ENCODE data around the gene BICRAL. TPM values are rescaled to one million over a fixed set of nuclear protein-coding genes. Genes with fewer than 3 reads are reported as not detected.
"Not testable (repeated sequence)": the region's sequence is repeated elsewhere in the genome, so short reads cannot be mapped to it uniquely, and the experiment has no call there.

Gene BICRAL, protein sequence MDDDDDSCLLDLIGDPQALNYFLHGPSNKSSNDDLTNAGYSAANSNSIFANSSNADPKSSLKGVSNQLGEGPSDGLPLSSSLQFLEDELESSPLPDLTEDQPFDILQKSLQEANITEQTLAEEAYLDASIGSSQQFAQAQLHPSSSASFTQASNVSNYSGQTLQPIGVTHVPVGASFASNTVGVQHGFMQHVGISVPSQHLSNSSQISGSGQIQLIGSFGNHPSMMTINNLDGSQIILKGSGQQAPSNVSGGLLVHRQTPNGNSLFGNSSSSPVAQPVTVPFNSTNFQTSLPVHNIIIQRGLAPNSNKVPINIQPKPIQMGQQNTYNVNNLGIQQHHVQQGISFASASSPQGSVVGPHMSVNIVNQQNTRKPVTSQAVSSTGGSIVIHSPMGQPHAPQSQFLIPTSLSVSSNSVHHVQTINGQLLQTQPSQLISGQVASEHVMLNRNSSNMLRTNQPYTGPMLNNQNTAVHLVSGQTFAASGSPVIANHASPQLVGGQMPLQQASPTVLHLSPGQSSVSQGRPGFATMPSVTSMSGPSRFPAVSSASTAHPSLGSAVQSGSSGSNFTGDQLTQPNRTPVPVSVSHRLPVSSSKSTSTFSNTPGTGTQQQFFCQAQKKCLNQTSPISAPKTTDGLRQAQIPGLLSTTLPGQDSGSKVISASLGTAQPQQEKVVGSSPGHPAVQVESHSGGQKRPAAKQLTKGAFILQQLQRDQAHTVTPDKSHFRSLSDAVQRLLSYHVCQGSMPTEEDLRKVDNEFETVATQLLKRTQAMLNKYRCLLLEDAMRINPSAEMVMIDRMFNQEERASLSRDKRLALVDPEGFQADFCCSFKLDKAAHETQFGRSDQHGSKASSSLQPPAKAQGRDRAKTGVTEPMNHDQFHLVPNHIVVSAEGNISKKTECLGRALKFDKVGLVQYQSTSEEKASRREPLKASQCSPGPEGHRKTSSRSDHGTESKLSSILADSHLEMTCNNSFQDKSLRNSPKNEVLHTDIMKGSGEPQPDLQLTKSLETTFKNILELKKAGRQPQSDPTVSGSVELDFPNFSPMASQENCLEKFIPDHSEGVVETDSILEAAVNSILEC
- total RNA-seq: 5.5 and 6.2 TPM in 2 replicates

DNA sequence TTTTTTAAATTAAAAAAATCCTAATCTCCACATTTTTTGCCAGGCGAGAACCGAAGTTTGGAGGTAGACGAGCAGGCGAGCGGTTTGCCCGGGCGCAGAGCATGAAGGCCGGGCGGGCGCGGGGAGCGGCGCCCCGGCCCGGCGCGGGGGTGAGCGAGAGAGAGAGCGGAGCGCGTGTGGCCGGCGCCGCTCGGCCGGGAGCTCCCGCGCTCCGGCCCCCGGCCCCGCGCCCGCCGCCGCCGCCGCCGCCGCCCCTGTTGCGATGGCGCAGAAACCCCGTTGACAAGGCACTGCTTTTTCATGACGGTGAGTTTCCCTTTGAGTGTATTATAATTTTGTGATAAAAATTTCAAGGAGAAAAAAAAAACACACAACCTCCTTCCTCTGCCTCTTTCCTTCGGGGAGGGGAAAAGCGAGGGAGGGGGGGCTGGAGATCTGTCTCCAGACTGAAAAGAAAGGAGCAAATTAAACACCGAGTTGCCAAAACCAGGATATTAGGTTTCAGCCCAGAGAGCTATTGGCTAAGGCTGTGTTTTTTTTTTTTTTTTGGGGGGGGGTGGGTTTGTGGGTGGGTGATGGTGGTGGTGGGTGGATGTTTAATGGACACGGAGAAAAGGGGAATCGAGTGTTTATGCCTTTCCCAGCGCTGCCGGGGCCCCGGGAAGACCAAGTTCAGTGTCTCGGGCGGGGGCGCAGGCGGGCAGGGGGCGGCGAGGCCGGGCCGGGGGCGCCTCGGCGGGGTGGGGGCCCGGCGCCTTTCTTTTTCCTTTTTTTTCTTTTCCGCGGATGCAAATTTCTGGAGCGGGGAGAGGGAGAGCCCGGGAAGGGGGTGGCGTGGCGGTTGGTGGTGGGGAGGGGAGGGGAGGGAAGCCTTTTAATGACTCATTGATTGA lies at the start of gene BICRAL:
BICRAL (plus strand) TSS at position 257 of the 893 bp plus-strand sequence. CDS start 39,971 bp downstream, outside the sequence.
- no peak for DNase-seq (ENCODE audit: extremely low read depth, low read depth, low spot score)

DNA sequence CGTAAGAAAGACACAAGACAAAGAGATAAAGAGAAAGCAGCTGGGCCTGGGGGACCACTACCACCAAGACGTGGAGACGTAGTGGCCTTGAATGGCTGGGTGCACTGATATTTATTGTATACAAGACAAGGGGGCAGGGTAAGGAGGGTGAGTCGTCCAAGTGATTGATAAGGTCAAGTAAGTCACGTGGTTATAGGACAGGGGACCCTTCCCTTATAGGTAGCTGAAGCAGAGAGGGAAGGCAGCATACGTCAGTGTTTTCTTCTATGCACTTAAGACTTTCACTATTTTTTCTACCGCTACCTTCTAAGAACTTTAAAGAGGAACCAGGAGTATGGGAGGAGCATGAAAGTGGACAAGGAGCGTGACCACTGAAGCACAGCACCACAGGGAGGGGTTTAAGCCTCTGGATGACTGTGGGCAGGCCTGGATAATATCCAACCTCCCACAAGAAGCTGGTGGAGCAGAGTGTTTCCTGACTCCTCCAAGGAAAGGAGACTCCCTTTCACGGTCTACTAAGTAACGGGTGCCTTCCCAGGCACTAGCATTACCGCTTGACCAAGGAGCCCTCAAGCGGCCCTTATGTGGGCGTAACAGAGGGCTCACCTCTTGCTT lies 47.9 kb upstream of the BICRAL start:
- not testable (repeated sequence) for DNase-seq (ENCODE audit: extremely low read depth, low read depth, low spot score)

DNA sequence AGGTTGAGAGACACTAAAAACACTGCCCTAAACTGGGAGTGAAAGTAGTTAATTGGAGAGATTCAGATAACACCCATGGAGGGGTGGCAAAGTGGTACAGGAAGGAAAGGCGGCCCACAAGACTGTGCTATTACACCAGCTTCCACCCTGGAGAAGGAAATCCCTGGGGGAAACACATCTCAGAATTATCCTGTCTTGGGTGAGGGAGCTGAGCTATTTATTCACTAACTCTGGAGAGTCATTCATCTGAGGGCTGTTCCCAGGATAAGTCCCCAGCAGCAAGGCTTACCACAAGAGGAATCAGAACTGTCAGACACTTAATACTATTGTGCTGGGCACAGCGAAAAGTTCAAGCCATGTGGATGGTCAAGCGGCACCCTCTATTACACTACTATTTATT lies 45.9 kb upstream of the BICRAL start:
- no peak for DNase-seq (ENCODE audit: extremely low read depth, low read depth, low spot score)

DNA sequence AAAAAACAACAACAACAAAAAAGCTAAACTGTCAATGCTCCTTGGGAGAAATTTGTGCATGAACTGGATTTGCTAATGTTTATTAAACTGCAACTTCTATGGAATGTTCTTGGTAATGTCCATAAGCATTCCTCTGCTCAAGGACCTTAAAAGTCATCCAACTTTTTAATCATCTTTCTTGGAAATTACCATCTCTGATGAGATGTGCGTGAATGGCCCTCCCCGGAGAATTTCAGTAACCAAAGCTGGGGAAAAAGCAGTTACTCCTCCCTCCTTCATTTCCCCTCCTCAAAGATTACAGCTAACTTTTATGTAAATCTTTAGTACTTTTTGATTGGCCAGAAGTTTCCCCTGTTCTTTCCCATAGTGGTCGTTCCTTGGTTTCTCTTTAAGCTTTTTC lies 41.1 kb upstream of the BICRAL start:
- DNase-seq (ENCODE audit: extremely low read depth, low read depth, low spot score): no peak

DNA sequence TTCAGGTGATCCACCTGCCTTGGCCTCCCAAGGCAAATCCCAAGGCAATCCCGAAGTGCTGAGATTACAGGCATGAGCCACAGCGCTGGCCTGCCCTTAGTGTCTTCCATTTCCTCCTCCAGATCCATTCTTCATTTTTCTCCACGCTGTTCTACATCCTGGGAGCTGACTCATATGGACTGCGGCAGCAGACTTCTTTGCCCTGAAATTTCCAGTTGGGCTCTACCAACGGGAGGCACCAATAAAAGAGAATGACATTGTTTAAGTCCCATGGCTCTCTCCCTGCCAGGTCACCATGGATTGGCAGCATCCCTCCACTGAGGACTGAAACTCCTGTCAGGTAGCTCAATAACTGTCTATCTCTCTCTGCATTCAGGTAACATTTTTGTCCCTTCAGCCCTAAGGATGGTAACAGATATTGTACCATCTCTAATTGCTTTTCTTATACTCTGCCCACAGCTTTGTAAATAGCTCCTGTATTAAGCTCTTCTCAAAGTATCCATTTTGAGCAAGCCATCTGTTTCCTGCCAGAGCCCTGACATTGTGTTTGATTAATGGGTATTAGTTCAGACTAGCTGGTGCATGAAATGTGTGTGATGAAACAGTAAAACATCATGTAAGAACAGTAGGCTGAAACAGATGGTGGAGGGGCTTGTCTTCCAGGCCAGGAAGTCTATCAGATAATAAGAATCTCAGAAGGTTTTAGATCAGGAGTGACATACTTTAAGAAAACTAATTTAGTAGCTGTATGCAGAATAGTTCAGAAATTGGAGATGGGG lies 39.5 kb upstream of the BICRAL start:
- DNase-seq (ENCODE audit: extremely low read depth, low read depth, low spot score): no peak

DNA sequence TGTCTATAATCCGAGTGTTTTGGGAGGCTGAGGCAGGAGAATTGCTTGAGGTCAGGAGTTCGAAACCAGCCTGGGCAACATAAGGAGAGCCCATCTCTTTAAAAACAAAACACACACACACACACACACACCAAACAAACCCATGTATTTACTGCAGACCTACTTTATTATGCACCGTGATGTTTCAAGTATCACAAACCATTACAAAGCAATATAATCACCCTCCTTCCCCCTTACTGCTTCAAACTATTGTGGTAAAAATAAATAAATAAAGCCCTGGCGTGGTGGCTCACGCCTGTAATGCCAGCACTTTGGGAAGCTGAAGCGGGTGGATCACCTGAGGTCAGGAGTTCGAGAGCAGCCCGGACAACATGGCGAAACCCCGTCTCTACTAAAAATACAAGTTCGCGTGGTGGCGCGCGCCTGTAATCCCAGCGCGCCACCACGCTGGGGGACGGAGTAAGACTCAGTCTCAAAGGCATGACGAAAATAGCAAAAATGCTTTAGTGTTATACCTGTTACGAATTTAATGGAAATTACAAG lies 37.4 kb upstream of the BICRAL start:
- DNase-seq (ENCODE audit: extremely low read depth, low read depth, low spot score): no peak

DNA sequence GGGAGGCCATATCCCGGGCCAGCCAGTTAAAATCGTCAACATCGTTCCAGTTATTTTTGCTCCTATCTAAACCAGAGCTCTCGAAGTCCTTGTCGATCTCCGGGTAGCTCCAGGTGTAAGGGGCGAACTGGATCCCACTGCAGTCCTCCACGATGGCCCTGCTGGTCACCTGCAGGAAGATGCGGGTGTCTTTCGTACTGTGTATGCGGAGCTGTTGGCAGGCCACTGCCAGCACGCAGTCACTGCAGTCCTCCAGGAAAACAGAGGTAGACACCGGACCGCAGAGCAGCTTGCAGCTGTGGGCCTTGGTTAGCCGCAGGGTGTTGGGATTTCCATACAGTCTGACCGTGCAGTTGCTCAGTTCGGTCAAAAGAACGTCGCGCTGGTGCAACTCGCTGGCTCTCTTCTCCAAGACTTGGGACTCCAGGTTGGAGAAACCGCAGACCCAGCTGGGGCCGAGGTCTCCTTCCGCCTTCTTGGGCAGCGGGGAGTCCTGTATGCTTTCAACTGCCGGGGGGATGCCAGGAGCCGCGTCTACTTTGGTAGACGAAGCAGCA lies 36.7 kb upstream of the BICRAL start:
- DNase-seq (ENCODE audit: extremely low read depth, low read depth, low spot score): no peak

DNA sequence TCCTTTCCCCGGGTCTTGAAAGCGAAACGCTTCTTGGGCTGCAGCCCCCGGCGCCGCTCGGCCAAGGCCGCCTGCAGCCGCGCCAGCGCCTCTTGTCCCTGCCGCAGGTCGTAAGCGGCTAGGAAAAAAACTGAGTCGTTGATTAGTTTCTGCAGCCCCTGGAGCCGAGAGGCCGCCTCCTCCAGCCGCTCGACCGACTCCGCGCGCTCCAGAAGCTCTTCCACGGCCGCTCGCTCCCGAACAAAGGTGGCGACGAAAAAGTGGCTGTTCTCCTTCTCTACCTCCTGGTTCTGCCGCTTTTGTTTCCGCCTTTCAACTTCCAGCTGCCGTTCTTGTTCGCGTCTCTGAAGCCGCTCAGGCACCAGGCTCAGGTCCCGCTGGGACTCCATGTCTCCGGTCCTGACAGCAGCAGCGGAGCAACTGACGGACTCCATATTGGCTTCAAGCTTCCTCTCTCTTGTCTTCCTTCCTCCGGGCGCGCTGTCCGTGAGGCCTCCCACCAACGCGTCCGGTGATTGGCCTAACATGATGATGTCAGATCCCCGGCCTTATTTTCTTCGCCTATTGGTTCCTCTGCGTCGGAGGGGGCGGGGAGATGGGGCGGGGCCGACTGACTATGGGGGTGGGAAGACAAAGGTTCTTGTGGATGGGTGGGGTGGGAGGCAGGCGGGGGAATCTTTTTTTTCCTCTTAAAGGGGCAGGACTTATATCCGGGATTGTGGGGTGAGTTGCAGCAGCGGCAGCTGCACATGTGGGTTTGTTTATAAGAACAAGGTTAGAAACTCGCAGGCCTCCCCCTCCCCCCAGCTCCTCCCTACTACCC lies 36.0 kb upstream of the BICRAL start, which contains the start of gene TBCC:
TBCC (minus strand) TSS at position 464 of the 823 bp plus-strand sequence; CDS start at position 434, 30 bp downstream.
- DNase-seq (ENCODE audit: extremely low read depth, low read depth, low spot score): peak; percentile 89

DNA sequence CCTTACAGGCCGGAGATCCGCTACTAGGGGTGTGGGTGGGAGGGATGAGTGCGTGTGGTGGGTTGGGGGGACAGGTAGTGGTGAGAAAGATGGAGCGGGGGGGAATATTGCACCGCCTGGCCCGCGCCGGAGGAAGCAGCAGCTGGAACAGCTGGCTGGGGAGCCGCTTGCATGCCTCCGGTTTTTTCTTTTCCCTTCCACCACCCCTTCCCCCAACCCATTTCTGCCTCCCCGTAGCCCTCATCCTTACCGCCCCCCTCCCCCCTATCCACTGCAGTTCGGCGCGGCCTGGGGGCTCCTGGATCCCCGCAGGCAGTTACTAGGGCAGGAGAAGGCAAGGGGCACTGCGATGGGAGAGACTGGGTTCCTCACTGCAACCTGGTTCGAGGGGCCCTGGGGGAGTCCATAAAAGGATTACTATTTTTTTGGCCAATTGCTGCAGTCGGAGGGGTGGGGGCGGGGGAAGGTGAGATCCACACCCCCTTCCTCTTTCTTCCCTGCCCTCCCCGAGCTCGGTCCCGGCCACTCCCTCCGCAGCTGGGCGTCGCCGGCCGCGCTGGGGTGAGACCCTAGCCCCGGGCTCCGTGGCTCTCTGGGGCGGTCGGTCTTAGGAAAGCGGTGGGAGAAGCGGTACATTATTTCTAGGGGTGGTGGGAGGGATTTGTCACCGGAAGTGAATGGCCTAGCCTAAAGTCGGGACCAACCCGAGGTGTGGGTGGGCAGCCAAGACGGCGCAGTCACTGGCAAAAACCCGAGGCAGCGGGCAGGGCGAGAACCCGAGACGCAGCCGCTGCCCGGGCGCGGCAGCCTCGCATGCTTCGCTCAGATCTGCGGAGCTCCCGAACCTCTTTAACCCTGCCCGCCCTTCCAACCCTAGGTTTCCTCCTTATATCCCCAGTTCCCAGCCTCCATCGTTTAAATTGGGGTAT lies 35.1 kb upstream of the BICRAL start:
- DNase-seq (ENCODE audit: extremely low read depth, low read depth, low spot score): no peak

DNA sequence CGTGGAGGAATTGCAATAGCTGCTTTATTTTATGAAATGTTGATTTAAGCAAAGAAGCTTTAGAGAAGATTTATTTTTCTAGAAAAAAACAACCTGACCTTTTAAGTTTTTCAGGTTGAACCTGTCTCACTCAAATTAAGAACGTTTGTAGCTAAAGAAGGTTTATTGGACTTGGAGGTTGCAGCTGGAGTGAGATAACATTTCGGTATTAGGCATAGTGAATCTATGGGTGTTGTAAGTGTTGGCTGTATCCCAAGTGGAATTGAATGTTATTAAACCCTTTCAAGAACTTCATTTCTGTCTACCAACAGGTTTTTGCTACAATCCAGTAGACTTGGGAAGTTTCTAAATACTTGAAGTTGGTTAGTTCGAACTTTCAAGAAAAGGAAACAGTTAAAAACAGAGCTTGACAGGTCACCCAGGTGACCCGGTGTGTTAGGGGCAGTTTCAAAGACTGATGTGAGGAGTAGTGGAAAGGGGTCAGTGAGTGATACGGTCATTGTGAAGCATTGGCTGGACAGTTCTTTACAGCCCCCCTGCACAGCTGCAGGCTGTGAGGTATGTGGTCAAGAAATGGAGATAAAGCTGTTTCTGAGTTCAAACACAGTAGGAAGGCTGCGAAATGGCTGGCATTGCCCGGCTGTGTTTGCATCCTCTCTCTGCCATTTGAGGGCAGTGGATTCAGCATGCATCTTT lies 33.5 kb upstream of the BICRAL start:
- DNase-seq (ENCODE audit: extremely low read depth, low read depth, low spot score): no peak

DNA sequence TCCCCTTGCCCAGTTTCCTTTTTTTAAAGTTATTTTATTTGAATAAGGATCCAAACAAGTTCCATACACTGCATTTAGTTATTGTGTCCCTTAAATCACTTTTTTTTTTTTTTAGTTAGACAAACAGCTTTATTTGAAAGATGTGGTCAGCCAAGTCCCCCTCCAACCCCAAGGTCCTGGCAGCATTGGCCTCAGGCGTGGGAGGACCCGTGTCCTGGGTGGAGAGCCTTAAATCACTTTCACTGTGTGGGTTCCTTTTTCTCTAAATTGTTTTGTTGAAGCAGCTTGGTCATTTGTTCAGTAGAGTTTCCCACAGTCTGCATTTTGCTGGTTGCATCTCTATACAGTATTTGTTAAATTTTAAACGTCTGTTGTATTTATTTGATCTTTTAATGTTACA lies 30.8 kb upstream of the BICRAL start:
- DNase-seq (ENCODE audit: extremely low read depth, low read depth, low spot score): no peak

DNA sequence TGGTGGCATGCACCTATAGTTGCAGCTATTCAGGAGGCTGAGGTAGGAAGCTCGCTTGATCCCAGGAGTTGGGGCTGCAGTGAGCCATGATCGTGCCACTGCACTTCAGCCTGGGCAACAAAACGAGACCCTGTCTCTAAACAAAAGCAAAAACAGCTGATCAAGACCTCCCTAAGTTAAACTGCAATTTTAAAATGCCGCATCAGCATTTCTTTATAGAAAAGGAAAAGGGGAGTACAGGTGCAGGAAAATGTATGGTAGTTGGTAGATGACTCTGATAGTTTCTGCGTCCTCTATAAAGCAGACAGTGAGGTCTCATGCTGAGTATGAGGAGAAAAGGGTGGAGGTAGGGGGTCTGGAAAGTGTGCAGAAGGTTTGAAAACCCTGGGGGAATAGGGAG lies 27.1 kb upstream of the BICRAL start:
- DNase-seq (ENCODE audit: extremely low read depth, low read depth, low spot score): no peak

DNA sequence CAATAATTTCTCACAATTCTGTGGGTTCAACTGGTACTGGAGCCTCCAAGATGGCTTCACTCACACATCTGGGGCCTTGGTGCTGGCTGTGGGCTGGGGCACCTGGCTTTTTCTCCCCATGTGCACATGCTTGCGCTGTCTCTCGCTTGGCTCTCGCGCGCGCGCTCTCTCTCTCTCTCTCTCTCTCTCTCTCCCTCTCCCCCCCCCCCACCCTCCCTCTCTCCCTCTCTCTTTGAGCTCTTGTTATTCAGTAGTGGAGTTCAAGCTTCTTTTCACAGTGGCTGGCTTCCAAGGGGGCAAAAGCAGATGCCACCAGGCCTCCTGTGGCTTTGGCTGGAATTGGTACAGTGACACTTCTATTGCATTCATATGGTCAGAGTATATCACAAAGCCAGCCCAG lies 25.1 kb upstream of the BICRAL start:
- DNase-seq (ENCODE audit: extremely low read depth, low read depth, low spot score): no peak

DNA sequence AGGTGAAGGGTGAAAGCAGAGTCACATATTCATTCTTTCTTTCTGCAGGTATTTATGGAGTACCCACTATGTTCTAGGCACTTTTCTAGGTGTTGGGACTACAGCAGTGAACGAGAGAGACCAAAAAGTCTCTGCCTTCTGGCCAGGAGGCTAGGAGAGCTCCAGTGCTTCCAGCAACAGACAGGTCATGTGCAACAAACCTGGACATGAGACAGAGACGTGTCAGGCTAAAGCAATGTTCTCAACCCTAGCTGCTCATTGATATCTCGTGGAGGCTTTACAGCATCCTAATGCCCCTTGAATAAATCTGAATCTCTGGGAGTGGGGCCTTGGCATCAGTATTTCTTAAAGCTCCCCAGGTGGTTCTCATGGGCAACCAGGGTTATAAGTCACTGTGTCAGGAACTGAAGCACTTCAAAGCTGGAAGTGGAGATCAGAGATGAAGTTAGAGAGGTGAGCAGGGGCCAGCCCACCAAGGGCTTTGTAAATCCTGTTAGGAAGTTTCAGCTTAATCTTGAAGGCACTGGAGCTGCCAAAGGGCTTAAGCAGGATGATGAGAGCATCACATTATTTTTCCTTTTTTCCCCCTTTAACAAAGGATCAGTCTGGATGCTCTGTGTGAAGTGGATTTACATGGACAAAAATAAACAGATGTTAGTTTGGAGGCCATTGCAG lies 23.0 kb upstream of the BICRAL start:
- no peak for DNase-seq (ENCODE audit: extremely low read depth, low read depth, low spot score)

DNA sequence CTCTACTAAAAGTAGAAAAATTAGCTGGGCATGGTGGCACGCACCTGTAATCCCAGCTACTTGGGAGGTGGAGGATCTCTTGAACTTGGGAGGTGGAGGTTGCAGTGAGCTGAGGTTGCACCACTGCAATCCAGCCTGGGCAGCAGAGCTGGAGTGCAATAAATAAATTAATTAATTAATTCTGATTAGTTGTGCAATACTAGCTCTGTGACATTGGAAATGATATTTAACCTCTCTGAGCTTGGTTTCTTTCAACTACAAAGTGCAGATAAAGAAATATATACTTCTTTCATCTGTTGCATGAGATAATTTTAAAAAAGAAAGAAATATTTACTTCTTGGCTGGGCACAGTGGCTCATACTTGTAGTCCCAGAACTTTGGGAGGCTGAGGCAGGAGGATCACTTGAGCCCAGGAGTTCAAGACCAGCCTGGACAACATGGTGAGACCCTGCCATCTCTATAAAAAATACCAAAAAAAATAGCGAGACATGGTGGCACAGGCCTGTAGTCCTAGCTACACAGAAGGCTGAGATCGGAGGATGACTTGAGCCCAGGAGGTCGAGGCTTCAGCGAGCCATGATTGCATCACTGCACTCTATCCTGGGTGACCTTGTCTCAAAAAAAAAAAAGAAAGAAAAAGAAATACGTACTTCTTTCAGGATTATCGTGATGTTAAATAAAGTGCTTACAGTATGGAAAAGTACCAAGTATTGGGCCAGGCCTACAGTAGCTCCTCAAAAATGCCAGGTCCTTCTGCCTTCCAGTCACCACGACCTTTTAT lies 20.4 kb upstream of the BICRAL start:
- DNase-seq (ENCODE audit: extremely low read depth, low read depth, low spot score): no peak

Measured in glomerular endothelial cell (primary cell).